ENCODE results near the gene OR2J3. TPM values are rescaled to one million over a fixed set of nuclear protein-coding genes. Genes with fewer than 3 reads are reported as not detected.
"Not testable (repeated sequence)": the region's sequence is repeated elsewhere in the genome, so short reads cannot be mapped to it uniquely, and the experiment has no call there.

Gene OR2J3
- under 1 TPM in 4 of 8 experiments, not detected in 4; 0.09 to 0.43 (median 0.21) TPM for total RNA-seq

- Histone ChIP-seq H3K27ac (no peak within 1 kb of the TSS), H3K4me1 (replicated peaks in 1 of 2) (no peaks in the 10 kb centered on the region), H3K4me3 (no peak within 1 kb of the TSS)
- 0 to 60% (median 13%) methylated on average over 1 of the region's 1 CpG; no CpG with 5 or more reads in 1 of the 10 experiments for WGBS, 10 experiments
- in situ Hi-C loops (cut with MboI; ENCODE audit: low pct_unique_long_range_greater_than_20kb in 2 of 9, low sequenced_read_pairs in 9 of 9, unreplicated experiment in 9 of 9) = no loop called here
- ATAC-seq (replicated peaks in 6 of 8) = no peak
Measured at GRCh38 chr6:29107758-29108157, at the start of gene OR2J3. TSS of gene OR2J3 (plus strand) at chr6:29108058. CDS start at chr6:29111891, 3,833 bp downstream.

GRCh38 chr6:29071831-29072723 is 35.8 kb upstream of the OR2J3 start:
- no peak overlapping the region for H3K4me3 ChIP-seq
- in situ Hi-C loops (cut with MboI; ENCODE audit: low pct_unique_long_range_greater_than_20kb in 2 of 9, low sequenced_read_pairs in 9 of 9, unreplicated experiment in 9 of 9) = no loop called here
- 7 to 80% (median 37%) methylated on average over 2 to 8 of the region's 9 CpGs for WGBS, 10 experiments
- H3K27ac ChIP-seq = no peak overlapping the region
- no peaks in the 10 kb centered on the region for H3K4me1 ChIP-seq (replicated peaks in 1 of 2)
- ATAC-seq (replicated peaks in 6 of 8) = peak in 3 of 8 experiments; percentile 83 to 94 (median 84)

- Histone ChIP-seq H3K4me3 (no peak overlapping the region), H3K27ac (no peak overlapping the region), H3K4me1 (replicated peaks in 1 of 2) (no peaks in the 10 kb centered on the region)
- in situ Hi-C loops (cut with MboI; ENCODE audit: low pct_unique_long_range_greater_than_20kb in 2 of 9, low sequenced_read_pairs in 9 of 9, unreplicated experiment in 9 of 9) = no loop called here
- ATAC-seq (replicated peaks in 6 of 8) = no peak
- 0 to 100% (median 63%) methylated on average over 1 of the region's 1 CpG; no CpG with 5 or more reads in 1 of the 10 experiments for WGBS, 10 experiments
Measured at GRCh38 chr6:29079203-29079602, 28.7 kb upstream of the OR2J3 start.

- no peak overlapping the region for H3K27ac ChIP-seq
- H3K4me1 ChIP-seq (replicated peaks in 1 of 2) = no peaks in the 10 kb centered on the region
- no peak overlapping the region for H3K4me3 ChIP-seq
- in situ Hi-C loops (cut with MboI; ENCODE audit: low pct_unique_long_range_greater_than_20kb in 2 of 9, low sequenced_read_pairs in 9 of 9, unreplicated experiment in 9 of 9) = no loop called here
- no peak for ATAC-seq (replicated peaks in 6 of 8)
Measured at GRCh38 chr6:29081312-29081711, 26.5 kb upstream of the OR2J3 start.

GRCh38 chr6:29082457-29082856 is 25.4 kb upstream of the OR2J3 start:
- Histone ChIP-seq H3K4me3 (no peak overlapping the region), H3K27ac (no peak overlapping the region), H3K4me1 (replicated peaks in 1 of 2) (no peaks in the 10 kb centered on the region)
- WGBS, 10 experiments = 39 to 100% (median 90%) methylated on average over 2 to 8 of the region's 15 CpGs; no CpG with 5 or more reads in 4 of the 10 experiments
- ATAC-seq (replicated peaks in 6 of 8) = no peak
- in situ Hi-C loops (cut with MboI; ENCODE audit: low pct_unique_long_range_greater_than_20kb in 2 of 9, low sequenced_read_pairs in 9 of 9, unreplicated experiment in 9 of 9) = no loop called here

GRCh38 chr6:29087213-29087612 is 20.6 kb upstream of the OR2J3 start, which contains the start of gene OR2B3:
TSS of gene OR2B3 (minus strand) at chr6:29087313. CDS start at chr6:29087248, 65 bp downstream.
- WGBS, 10 experiments = 0 to 100% (median 56%) methylated on average over 1 of the region's 1 CpG; no CpG with 5 or more reads in 1 of the 10 experiments
- Histone ChIP-seq H3K27ac (no peak within 1 kb of the TSS), H3K4me1 (replicated peaks in 1 of 2) (no peaks in the 10 kb centered on the region), H3K4me3 (no peak within 1 kb of the TSS)
- ATAC-seq (replicated peaks in 6 of 8) = no peak
- in situ Hi-C loops (cut with MboI; ENCODE audit: low pct_unique_long_range_greater_than_20kb in 2 of 9, low sequenced_read_pairs in 9 of 9, unreplicated experiment in 9 of 9) = no loop called here

GRCh38 chr6:29092957-29093356 is 14.9 kb upstream of the OR2J3 start:
- Histone ChIP-seq H3K27ac (no peak overlapping the region), H3K4me3 (no peak overlapping the region), H3K4me1 (replicated peaks in 1 of 2) (no peaks in the 10 kb centered on the region)
- in situ Hi-C loops (cut with MboI; ENCODE audit: low pct_unique_long_range_greater_than_20kb in 2 of 9, low sequenced_read_pairs in 9 of 9, unreplicated experiment in 9 of 9) = no loop called here
- WGBS, 10 experiments = 0 to 100% (median 60%) methylated on average over 1 of the region's 3 CpGs; no CpG with 5 or more reads in 3 of the 10 experiments
- no peak for ATAC-seq (replicated peaks in 6 of 8)

- 0 to 71% (median 41%) methylated on average over 1 of the region's 1 CpG; no CpG with 5 or more reads in 2 of the 10 experiments for WGBS, 10 experiments
- Histone ChIP-seq H3K27ac (no peak overlapping the region), H3K4me3 (no peak overlapping the region), H3K4me1 (replicated peaks in 1 of 2) (no peaks in the 10 kb centered on the region)
- ATAC-seq (replicated peaks in 6 of 8) = no peak
- in situ Hi-C loops (cut with MboI; ENCODE audit: low pct_unique_long_range_greater_than_20kb in 2 of 9, low sequenced_read_pairs in 9 of 9, unreplicated experiment in 9 of 9) = no loop called here
Measured at GRCh38 chr6:29097803-29098202, 10.1 kb upstream of the OR2J3 start.

GRCh38 chr6:29099190-29099589 is 8.7 kb upstream of the OR2J3 start, which contains the start of gene OR2J1:
TSS of gene OR2J1 (plus strand) at chr6:29099490. CDS start at chr6:29100943, 1,453 bp downstream.
- WGBS, 10 experiments = 0 to 84% (median 59%) methylated on average over 2 to 3 of the region's 3 CpGs; no CpG with 5 or more reads in 1 of the 10 experiments
- no peak for ATAC-seq (replicated peaks in 6 of 8)
- in situ Hi-C loops (cut with MboI; ENCODE audit: low pct_unique_long_range_greater_than_20kb in 2 of 9, low sequenced_read_pairs in 9 of 9, unreplicated experiment in 9 of 9) = no loop called here
- Histone ChIP-seq H3K4me3 (no peak within 1 kb of the TSS), H3K4me1 (replicated peaks in 1 of 2) (no peaks in the 10 kb centered on the region), H3K27ac (no peak within 1 kb of the TSS)

- in situ Hi-C loops (cut with MboI; ENCODE audit: low pct_unique_long_range_greater_than_20kb in 2 of 9, low sequenced_read_pairs in 9 of 9, unreplicated experiment in 9 of 9) = no loop called here
- H3K4me1 ChIP-seq (replicated peaks in 1 of 2) = no peaks in the 10 kb centered on the region
- H3K4me3 ChIP-seq = no peak overlapping the region
- 13 to 90% (median 83%) methylated on average over 1 to 4 of the region's 7 CpGs; no CpG with 5 or more reads in 4 of the 10 experiments for WGBS, 10 experiments
- H3K27ac ChIP-seq = no peak overlapping the region
- no peak for ATAC-seq (replicated peaks in 6 of 8)
Measured at GRCh38 chr6:29112135-29112534, 4.3 kb downstream of the OR2J3 start.

- in situ Hi-C loops (cut with MboI; ENCODE audit: low pct_unique_long_range_greater_than_20kb in 2 of 9, low sequenced_read_pairs in 9 of 9, unreplicated experiment in 9 of 9); ATAC-seq (replicated peaks in 6 of 8); H3K4me1 ChIP-seq (replicated peaks in 1 of 2); H3K4me3 ChIP-seq; H3K27ac ChIP-seq: not testable (repeated sequence)
- WGBS, 10 experiments = 71 to 100% (median 88%) methylated on average over 1 of the region's 3 CpGs; no CpG with 5 or more reads in 3 of the 10 experiments
Measured at GRCh38 chr6:29114964-29115363, 7.1 kb downstream of the OR2J3 start.

- in situ Hi-C loops (cut with MboI; ENCODE audit: low pct_unique_long_range_greater_than_20kb in 2 of 9, low sequenced_read_pairs in 9 of 9, unreplicated experiment in 9 of 9) = loop anchor here in 1 of 9 experiments (25.0 kb wide), 1 partner anchor 92 kb away; the partner anchor contains the start of gene OR2W1
- no peak for ATAC-seq (replicated peaks in 6 of 8)
- H3K4me1 ChIP-seq (replicated peaks in 1 of 2) = no peaks in the 10 kb centered on the region
- 0 to 86% (median 64%) methylated on average over 1 to 8 of the region's 15 CpGs; no CpG with 5 or more reads in 3 of the 10 experiments for WGBS, 10 experiments
- H3K27ac ChIP-seq = no peak overlapping the region
- H3K4me3 ChIP-seq = no peak overlapping the region
Measured at GRCh38 chr6:29129326-29130012, 21.6 kb downstream of the OR2J3 start.

GRCh38 chr6:29130644-29131043 is 22.8 kb downstream of the OR2J3 start:
- no peak overlapping the region for H3K27ac ChIP-seq
- in situ Hi-C loops (cut with MboI; ENCODE audit: low pct_unique_long_range_greater_than_20kb in 2 of 9, low sequenced_read_pairs in 9 of 9, unreplicated experiment in 9 of 9) = loop anchor here in 1 of 9 experiments (25.0 kb wide), 1 partner anchor 93 kb away; the partner anchor contains the start of gene OR2W1
- 0 to 88% (median 39%) methylated on average over 1 to 4 of the region's 4 CpGs; no CpG with 5 or more reads in 2 of the 10 experiments for WGBS, 10 experiments
- H3K4me3 ChIP-seq = no peak overlapping the region
- no peaks in the 10 kb centered on the region for H3K4me1 ChIP-seq (replicated peaks in 1 of 2)
- no peak for ATAC-seq (replicated peaks in 6 of 8)
